KMS-11 (cell line): ENCODE results near the gene PDLIM5.

Experiments
- H2AFZ ChIP-seq: fragments of 200-600 bp; sonication (generic); 2 replicates; pipeline ENCODE4 v1.6.1; 2016; ENCODE audit warnings: antibody characterized with exemption, mixed run types, low read depth
- H3K27ac ChIP-seq: fragments of 200-600 bp; sonication (generic); 2 replicates; pipeline ENCODE4 v1.6.1; 2016; ENCODE audit warnings: mild to moderate bottlenecking, mixed run types
- H3K27me3 ChIP-seq: fragments of 200-600 bp; sonication (generic); 2 replicates; pipeline ENCODE4 v1.6.1; 2017; ENCODE audit warnings: mild to moderate bottlenecking, low read depth, mixed run types, moderate library complexity; ENCODE audit not compliant: insufficient read depth
- H3K36me3 ChIP-seq: fragments of 200-600 bp; sonication (generic); 2 replicates; pipeline ENCODE4 v1.6.1; 2017; ENCODE audit warnings: mild to moderate bottlenecking, mixed run types; ENCODE audit not compliant: insufficient read depth
- H3K4me1 ChIP-seq: fragments of 200-600 bp; sonication (generic); 2 replicates; pipeline ENCODE4 v1.6.1; 2016; ENCODE audit warnings: mild to moderate bottlenecking, low read depth, mixed run types; ENCODE audit not compliant: poor library complexity, severe bottlenecking
- H3K4me2 ChIP-seq: fragments of 200-600 bp; sonication (generic); 2 replicates; pipeline ENCODE4 v1.7.0; 2016; ENCODE audit warnings: mild to moderate bottlenecking, mixed run types
- H3K4me3 ChIP-seq: fragments of 200-600 bp; sonication (generic); IDR thresholded peaks from 2 replicates; pipeline ENCODE4 v1.6.1; 2017; ENCODE audit warnings: low read depth, low read length, mixed read lengths; ENCODE audit not compliant: insufficient read depth
- H3K79me2 ChIP-seq: fragments of 200-600 bp; sonication (generic); 2 replicates; pipeline ENCODE4 v1.6.1; 2016; ENCODE audit warnings: low read depth, mixed run types; ENCODE audit not compliant: insufficient read depth
- H3K9ac ChIP-seq: fragments of 200-600 bp; sonication (generic); 2 replicates; pipeline ENCODE4 v1.6.1; 2016; ENCODE audit warnings: mild to moderate bottlenecking, mixed run types
- H4K20me1 ChIP-seq: fragments of 200-600 bp; sonication (generic); 2 replicates; pipeline ENCODE4 v1.6.1; 2016; ENCODE audit warnings: mild to moderate bottlenecking, mixed run types; ENCODE audit not compliant: insufficient read depth
- CTCF ChIP-seq: fragments of 200-600 bp; sonication (generic); conservative IDR thresholded peaks from 2 replicates; pipeline ENCODE4 v1.6.1; 2017; ENCODE audit warnings: low read depth, mild to moderate bottlenecking, antibody characterized with exemption, low read length, moderate library complexity, mixed read lengths

Gene PDLIM5

GRCh38 chr4:94531991-94532789 is 80.4 kb downstream of the PDLIM5 start:
- H3K4me3 ChIP-seq = no peak overlapping the region
- H3K4me1 ChIP-seq = no peaks in the 10 kb centered on the region
- no peak overlapping the region for H2AFZ ChIP-seq
- H3K27ac ChIP-seq = no peak overlapping the region
- no peaks in the 10 kb centered on the region for H3K36me3 ChIP-seq
- H3K27me3 ChIP-seq = no peaks in the 10 kb centered on the region
- no peak for TF ChIP-seq CTCF
- no peaks in the 10 kb centered on the region for H3K79me2 ChIP-seq
- H3K4me2 ChIP-seq = no peak overlapping the region
- H3K9ac ChIP-seq = no peak overlapping the region
- no peaks in the 10 kb centered on the region for H4K20me1 ChIP-seq

DNA sequence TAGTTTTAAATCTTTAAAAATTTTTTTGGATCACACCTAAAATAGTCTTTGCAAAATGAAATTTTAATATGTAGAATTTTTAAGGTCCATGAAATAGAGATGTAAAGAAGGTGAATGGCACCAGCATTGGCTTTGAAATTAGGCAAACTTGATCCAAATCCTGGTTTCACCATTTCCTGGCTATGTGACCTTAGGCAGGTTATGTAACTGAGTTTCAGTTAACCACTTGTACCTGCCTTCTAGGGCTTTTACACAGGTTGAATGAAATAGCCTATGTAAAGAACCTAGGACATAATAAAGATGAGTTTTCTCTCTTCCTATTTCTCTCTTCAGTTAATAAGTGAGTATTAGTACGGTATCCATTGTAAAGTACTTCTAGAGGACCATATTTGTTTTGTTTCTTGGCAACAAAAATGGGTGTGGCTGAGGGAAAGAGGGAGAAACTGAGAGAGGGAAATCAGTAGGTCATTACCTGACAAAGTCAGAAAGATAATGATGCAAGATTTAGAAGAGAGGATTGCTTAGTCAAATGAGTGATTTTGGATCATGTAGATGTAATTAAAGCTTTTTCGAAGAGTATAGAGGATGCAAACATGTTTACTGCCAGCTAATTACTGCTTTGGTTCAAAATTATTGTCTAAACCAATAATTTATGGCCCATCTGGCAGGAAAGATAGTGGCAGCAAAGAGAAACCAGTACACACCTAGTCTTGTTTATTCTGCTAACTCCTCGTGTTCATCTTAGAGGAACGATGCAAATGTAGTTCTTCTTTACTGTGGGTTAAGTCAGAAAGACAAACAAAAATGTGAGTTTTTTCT is 81.9 kb downstream of the PDLIM5 start:
- Histone ChIP-seq H4K20me1 (no peaks in the 10 kb centered on the region), H3K4me2 (no peak overlapping the region), H3K4me1 (no peaks in the 10 kb centered on the region), H3K4me3 (no peak overlapping the region), H3K79me2 (no peaks in the 10 kb centered on the region), H3K27ac (no peak overlapping the region), H3K27me3 (no peaks in the 10 kb centered on the region), H3K9ac (no peak overlapping the region), H3K36me3 (no peaks in the 10 kb centered on the region), H2AFZ (no peak overlapping the region)
- TF ChIP-seq CTCF = no peak

GRCh38 chr4:94534401-94535312 is 82.9 kb downstream of the PDLIM5 start:
- H3K4me1 ChIP-seq = no peaks in the 10 kb centered on the region
- H2AFZ ChIP-seq = no peak overlapping the region
- H3K27me3 ChIP-seq = no peaks in the 10 kb centered on the region
- no peak overlapping the region for H3K9ac ChIP-seq
- H3K36me3 ChIP-seq = no peaks in the 10 kb centered on the region
- H4K20me1 ChIP-seq = no peaks in the 10 kb centered on the region
- no peaks in the 10 kb centered on the region for H3K79me2 ChIP-seq
- no peak overlapping the region for H3K4me3 ChIP-seq
- H3K27ac ChIP-seq = no peak overlapping the region
- TF ChIP-seq CTCF = no peak
- H3K4me2 ChIP-seq = no peak overlapping the region

DNA sequence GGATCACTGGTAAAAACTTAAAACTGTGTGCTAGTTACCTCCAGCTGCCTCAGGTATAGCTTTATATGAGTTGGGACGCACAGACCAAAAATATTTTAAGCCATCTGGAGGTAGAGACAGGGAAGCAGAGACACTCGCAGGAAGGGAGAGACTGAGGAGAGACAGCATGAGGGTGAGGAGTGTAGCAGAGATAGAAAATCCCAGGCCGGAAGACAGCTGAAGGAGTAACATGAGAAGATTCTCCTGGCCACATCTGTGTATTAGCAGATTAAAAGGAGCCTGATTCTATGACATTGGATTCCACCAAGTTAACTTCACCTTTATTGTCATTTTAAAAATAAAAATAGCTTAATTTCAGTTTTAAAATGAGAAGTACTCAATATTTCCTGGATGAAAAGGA is 84.3 kb downstream of the PDLIM5 start:
- H2AFZ ChIP-seq = no peak overlapping the region
- no peaks in the 10 kb centered on the region for H3K36me3 ChIP-seq
- no peak overlapping the region for H3K27ac ChIP-seq
- H3K27me3 ChIP-seq = no peaks in the 10 kb centered on the region
- no peaks in the 10 kb centered on the region for H3K79me2 ChIP-seq
- H4K20me1 ChIP-seq = no peaks in the 10 kb centered on the region
- H3K4me3 ChIP-seq = no peak overlapping the region
- no peak for TF ChIP-seq CTCF
- no peak overlapping the region for H3K4me2 ChIP-seq
- H3K4me1 ChIP-seq = no peaks in the 10 kb centered on the region
- H3K9ac ChIP-seq = no peak overlapping the region
